Measurements from ENCODE around the gene KITLG. TPM values are rescaled to one million over a fixed set of nuclear protein-coding genes. Genes with fewer than 3 reads are reported as not detected.

The KITLG gene
- total RNA-seq, 1 donor from 2014 or later: 13.2 TPM

GRCh38 chr12:88538697-88539096 is 41.6 kb downstream of the KITLG start:
- H3K9me3 ChIP-seq: no peaks in the 10 kb centered on the region
- H3K27me3 ChIP-seq: no peaks in the 10 kb centered on the region
- TF ChIP-seq, protein P1, sequence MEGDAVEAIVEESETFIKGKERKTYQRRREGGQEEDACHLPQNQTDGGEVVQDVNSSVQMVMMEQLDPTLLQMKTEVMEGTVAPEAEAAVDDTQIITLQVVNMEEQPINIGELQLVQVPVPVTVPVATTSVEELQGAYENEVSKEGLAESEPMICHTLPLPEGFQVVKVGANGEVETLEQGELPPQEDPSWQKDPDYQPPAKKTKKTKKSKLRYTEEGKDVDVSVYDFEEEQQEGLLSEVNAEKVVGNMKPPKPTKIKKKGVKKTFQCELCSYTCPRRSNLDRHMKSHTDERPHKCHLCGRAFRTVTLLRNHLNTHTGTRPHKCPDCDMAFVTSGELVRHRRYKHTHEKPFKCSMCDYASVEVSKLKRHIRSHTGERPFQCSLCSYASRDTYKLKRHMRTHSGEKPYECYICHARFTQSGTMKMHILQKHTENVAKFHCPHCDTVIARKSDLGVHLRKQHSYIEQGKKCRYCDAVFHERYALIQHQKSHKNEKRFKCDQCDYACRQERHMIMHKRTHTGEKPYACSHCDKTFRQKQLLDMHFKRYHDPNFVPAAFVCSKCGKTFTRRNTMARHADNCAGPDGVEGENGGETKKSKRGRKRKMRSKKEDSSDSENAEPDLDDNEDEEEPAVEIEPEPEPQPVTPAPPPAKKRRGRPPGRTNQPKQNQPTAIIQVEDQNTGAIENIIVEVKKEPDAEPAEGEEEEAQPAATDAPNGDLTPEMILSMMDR (IDR thresholded peaks at IDR 0.05): no peak
- DNase-seq (ENCODE audit: low spot score in 2 of 2): no peak
- H3K27ac ChIP-seq: no peak overlapping the region
- H3K36me3 ChIP-seq: no peaks in the 10 kb centered on the region
- H3K4me1 ChIP-seq: no peaks in the 10 kb centered on the region
- intact Hi-C loops (cut with DNase I): no loop called here
- no peak overlapping the region for H3K4me3 ChIP-seq

- DNase-seq (ENCODE audit: low spot score in 2 of 2): no peak
- no peaks in the 10 kb centered on the region for H3K9me3 ChIP-seq
- intact Hi-C loops (cut with DNase I): no loop called here
- no peaks in the 10 kb centered on the region for H3K27me3 ChIP-seq
- H3K4me3 ChIP-seq: no peak overlapping the region
- H3K36me3 ChIP-seq: no peaks in the 10 kb centered on the region
- H3K4me1 ChIP-seq: no peaks in the 10 kb centered on the region
- H3K27ac ChIP-seq: no peak overlapping the region
- TF ChIP-seq, protein P1 (IDR thresholded peaks at IDR 0.05): no peak
Measured at GRCh38 chr12:88538250-88538649, 42.0 kb downstream of the KITLG start.

GRCh38 chr12:88530868-88531267 is 49.4 kb downstream of the KITLG start:
- peaks cover 6 to 12% of the 10 kb centered on the region in 2 donors for H3K9me3 ChIP-seq
- H3K27me3 ChIP-seq: no peaks in the 10 kb centered on the region
- peaks cover 0 to 9% of the 10 kb centered on the region in 2 donors for H3K4me1 ChIP-seq
- H3K4me3 ChIP-seq: no peak overlapping the region
- H3K36me3 ChIP-seq: no peaks in the 10 kb centered on the region
- no peak for DNase-seq (ENCODE audit: low spot score in 2 of 2)
- H3K27ac ChIP-seq: no peak overlapping the region
- intact Hi-C loops (cut with DNase I): no loop called here
- TF ChIP-seq, protein P1 (IDR thresholded peaks at IDR 0.05): no peak

DNA sequence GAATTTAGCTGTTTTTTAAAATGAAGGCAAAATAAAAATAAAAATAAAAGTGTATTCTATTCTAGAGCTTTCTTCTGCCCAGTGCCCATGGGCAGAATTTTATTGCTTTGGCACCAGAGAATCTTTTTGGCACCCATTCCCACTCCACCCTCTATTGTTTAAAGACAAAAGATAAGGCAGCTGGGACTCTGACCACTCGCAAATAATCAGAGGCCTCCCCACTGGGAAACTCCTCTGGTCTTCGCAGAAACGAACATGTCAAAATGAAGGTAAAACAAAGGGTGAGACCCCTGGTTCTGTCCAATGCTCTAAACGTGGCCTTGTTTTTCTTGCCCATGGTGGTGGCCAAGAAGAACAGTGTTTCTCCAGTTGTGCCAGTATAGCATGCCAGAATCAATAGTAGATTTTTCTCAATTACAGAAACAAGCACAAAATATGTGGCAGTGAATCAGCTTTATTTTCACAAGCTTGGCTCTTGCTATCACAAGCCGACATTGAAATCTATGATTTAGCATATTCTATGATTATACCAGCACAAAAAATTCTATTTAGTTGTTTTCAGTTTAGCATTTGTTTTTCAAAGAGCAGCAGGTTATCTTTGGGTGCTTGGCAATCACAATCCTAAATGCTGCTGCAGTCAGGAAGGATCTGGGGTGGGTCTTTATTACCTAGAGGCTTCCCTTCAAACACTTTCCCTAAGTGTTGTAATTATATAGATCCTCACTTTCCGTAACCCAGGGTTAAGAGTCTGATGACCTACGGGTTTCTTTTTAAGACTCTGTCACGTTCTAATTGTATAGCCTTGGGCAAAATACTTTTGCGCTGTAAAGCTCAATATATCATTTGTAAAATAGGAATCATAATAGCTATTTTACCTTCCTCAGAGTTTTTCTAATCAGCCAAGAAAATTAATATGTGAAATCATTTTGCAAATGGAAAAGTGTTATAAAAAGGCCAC is 50.5 kb downstream of the KITLG start:
- Histone ChIP-seq H3K9me3 (peaks cover 6 to 12% of the 10 kb centered on the region in 2 donors), H3K4me1 (peaks cover 0 to 9% of the 10 kb centered on the region in 2 donors), H3K4me3 (peak overlapping the region in 1 of 2 donors; percentile 14), H3K36me3 (no peaks in the 10 kb centered on the region), H3K27me3 (no peaks in the 10 kb centered on the region), H3K27ac (peak overlapping the region in 1 of 2 donors; percentile 2)
- intact Hi-C loops (cut with DNase I): no loop called here
- TF ChIP-seq, protein P1 (IDR thresholded peaks at IDR 0.05): no peak
- DNase-seq (ENCODE audit: low spot score in 2 of 2): no peak

DNA sequence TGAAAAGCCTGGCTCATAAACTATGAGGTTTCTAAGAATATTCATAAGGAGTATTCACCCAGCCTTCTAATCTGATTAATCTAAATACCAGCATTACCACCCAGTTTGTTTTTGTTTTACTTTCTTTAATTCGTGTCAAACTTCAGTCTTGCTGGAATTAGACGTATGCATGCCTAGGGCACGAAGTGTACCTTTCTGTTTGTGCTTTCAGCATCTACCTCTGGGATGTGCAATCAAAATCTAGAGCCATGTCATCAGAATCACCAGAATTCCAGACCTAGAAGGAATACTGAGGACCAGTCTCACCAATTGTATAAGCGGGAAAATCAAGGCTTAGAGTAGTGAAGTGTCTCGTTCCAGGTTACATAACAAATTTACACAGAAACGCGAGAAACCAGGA is 57.3 kb downstream of the KITLG start:
- TF ChIP-seq, protein P1 (IDR thresholded peaks at IDR 0.05): no peak
- no peaks in the 10 kb centered on the region for H3K27me3 ChIP-seq
- no peaks in the 10 kb centered on the region for H3K36me3 ChIP-seq
- DNase-seq (ENCODE audit: low spot score in 2 of 2): no peak
- H3K9me3 ChIP-seq: peaks cover 5 to 11% of the 10 kb centered on the region in 2 donors
- no peak overlapping the region for H3K27ac ChIP-seq
- intact Hi-C loops (cut with DNase I): no loop called here
- H3K4me3 ChIP-seq: no peak overlapping the region
- H3K4me1 ChIP-seq: peaks cover 2 to 12% of the 10 kb centered on the region in 2 donors

Data from ascending aorta (tissue), 2 donors.